ENCODE measurements around the gene GLIS2. TPM values are rescaled to one million over a fixed set of nuclear protein-coding genes. Genes with fewer than 3 reads are reported as not detected.

GLIS2 gene
- total RNA-seq, 1 donor from 2014 or later, result 21.5 TPM

- intact Hi-C loops (cut with DNase I), result no loop called here
- no peaks in the 10 kb centered on the region for H3K36me3 ChIP-seq
- peaks cover 93% of the 10 kb centered on the region for H3K4me1 ChIP-seq
- no peak overlapping the region for H3K4me3 ChIP-seq
- no peaks in the 10 kb centered on the region for H3K9me3 ChIP-seq
- peak overlapping the region; percentile 85 for H3K27ac ChIP-seq
- TF ChIP-seq CTCF (IDR thresholded peaks at IDR 0.05), result no peak
- H3K27me3 ChIP-seq (ENCODE audit: low read depth), result no peaks in the 10 kb centered on the region
- DNase-seq (no peak), ATAC-seq (no peak)
Measured at GRCh38 chr16:4325253-4325758, 9.4 kb downstream of the GLIS2 start.

- Histone ChIP-seq H3K4me3 (peak overlapping the region; percentile 56), H3K27me3 (ENCODE audit: low read depth) (no peaks in the 10 kb centered on the region), H3K27ac (peak overlapping the region; percentile 85), H3K36me3 (peaks cover 6% of the 10 kb centered on the region), H3K4me1 (peaks cover 76% of the 10 kb centered on the region), H3K9me3 (no peaks in the 10 kb centered on the region)
- DNase-seq (no peak), ATAC-seq (no peak)
- intact Hi-C loops (cut with DNase I), result no loop called here
- TF ChIP-seq CTCF (IDR thresholded peaks at IDR 0.05), result no peak
Measured at GRCh38 chr16:4327386-4328045, 11.6 kb downstream of the GLIS2 start.

GRCh38 chr16:4328046-4328781 is 12.3 kb downstream of the GLIS2 start:
- peak; percentile 71 for TF ChIP-seq CTCF (IDR thresholded peaks at IDR 0.05)
- H3K4me3 ChIP-seq, result peak overlapping the region; percentile 56
- intact Hi-C loops (cut with DNase I), result no loop called here
- ATAC-seq (peak; percentile 78 to 83), DNase-seq (peak; percentile 84)
- H3K4me1 ChIP-seq, result peaks cover 69% of the 10 kb centered on the region
- H3K9me3 ChIP-seq, result no peaks in the 10 kb centered on the region
- H3K36me3 ChIP-seq, result peaks cover 13% of the 10 kb centered on the region
- H3K27ac ChIP-seq, result peak overlapping the region; percentile 85
- H3K27me3 ChIP-seq (ENCODE audit: low read depth), result no peaks in the 10 kb centered on the region

- no peaks in the 10 kb centered on the region for H3K27me3 ChIP-seq (ENCODE audit: low read depth)
- intact Hi-C loops (cut with DNase I), result no loop called here
- ATAC-seq (peak; percentile 3 to 20), DNase-seq (no peak)
- no peaks in the 10 kb centered on the region for H3K9me3 ChIP-seq
- no peak for TF ChIP-seq CTCF (IDR thresholded peaks at IDR 0.05)
- peaks cover 61% of the 10 kb centered on the region for H3K4me1 ChIP-seq
- H3K36me3 ChIP-seq, result peaks cover 19% of the 10 kb centered on the region
- H3K4me3 ChIP-seq, result peak overlapping the region; percentile 56
- H3K27ac ChIP-seq, result peak overlapping the region; percentile 85
Measured at GRCh38 chr16:4328782-4329775, 13.2 kb downstream of the GLIS2 start.

GRCh38 chr16:4330277-4330874 is 14.5 kb downstream of the GLIS2 start:
- peak; percentile 88 for DNase-seq
- Histone ChIP-seq H3K36me3 (peaks cover 29% of the 10 kb centered on the region), H3K4me3 (no peak overlapping the region), H3K27me3 (ENCODE audit: low read depth) (no peaks in the 10 kb centered on the region), H3K9me3 (no peaks in the 10 kb centered on the region), H3K27ac (peak overlapping the region; percentile 85), H3K4me1 (peaks cover 48% of the 10 kb centered on the region)
- peak; percentile 99 for TF ChIP-seq CTCF (IDR thresholded peaks at IDR 0.05)
- peak; percentile 78 to 80 for ATAC-seq
- intact Hi-C loops (cut with DNase I), result no loop called here

Measured in lower lobe of right lung (tissue), 2 donors.